GM23338 (cell line): Measurements from ENCODE around the gene CFAP74. TPM values are rescaled to one million over a fixed set of nuclear protein-coding genes. Genes with fewer than 3 reads are reported as not detected.

Experiments
- ATAC-seq: fragments of 200-7000 bp; cut with Tn5 transposase; 3 replicates; pipeline ENCODE4 v1.9.1; 2020
- DNase-seq: peaks from one replicate; pipeline ENCODE4 v3.0.0-alpha.2; 2015; ENCODE audit warnings: low spot score
- H2AFZ ChIP-seq: fragments of 200-600 bp; sonication (generic); 2 replicates; pipeline ENCODE4 v1.8.0; 2016; ENCODE audit warnings: antibody characterized with exemption, mild to moderate bottlenecking, moderate library complexity
- H3F3A ChIP-seq: fragments of 200-600 bp; sonication (generic); replicated peaks from 2 replicates; pipeline ENCODE4 v1.8.0; 2017; ENCODE audit warnings: antibody characterized with exemption, mixed run types, low read depth
- H3K27ac ChIP-seq: fragments of 200-600 bp; sonication (generic); 2 replicates; pipeline ENCODE4 v1.6.1; 2016; ENCODE audit warnings: low read depth
- H3K27me3 ChIP-seq: fragments of 200-600 bp; sonication (generic); 2 replicates; pipeline ENCODE4 v1.8.0; 2016; ENCODE audit warnings: mild to moderate bottlenecking, mixed run types, moderate library complexity; ENCODE audit not compliant: insufficient read depth
- H3K36me3 ChIP-seq: fragments of 200-600 bp; sonication (generic); 2 replicates; pipeline ENCODE4 v1.8.0; 2016; ENCODE audit warnings: mild to moderate bottlenecking; ENCODE audit not compliant: insufficient read depth
- H3K4me1 ChIP-seq: fragments of 200-600 bp; sonication (generic); 2 replicates; pipeline ENCODE4 v1.8.0; 2016; ENCODE audit warnings: mild to moderate bottlenecking, moderate library complexity; ENCODE audit not compliant: insufficient read depth
- H3K4me2 ChIP-seq: fragments of 200-600 bp; sonication (generic); 2 replicates; pipeline ENCODE4 v1.7.1; 2017; ENCODE audit warnings: mixed run types
- H3K4me3 ChIP-seq: fragments of 200-600 bp; sonication (generic); 2 replicates; pipeline ENCODE4 v1.6.1; 2016; ENCODE audit warnings: mixed run types
- H3K79me2 ChIP-seq: fragments of 200-600 bp; sonication (generic); replicated peaks from 2 replicates; pipeline ENCODE4 v1.8.0; 2017; ENCODE audit warnings: mild to moderate bottlenecking; ENCODE audit not compliant: insufficient read depth
- H3K9me2 ChIP-seq: fragments of 200-600 bp; sonication (generic); 2 replicates; pipeline ENCODE4 v1.8.0; 2017; ENCODE audit not compliant: insufficient read depth
- H4K20me1 ChIP-seq: fragments of 200-600 bp; sonication (generic); replicated peaks from 2 replicates; pipeline ENCODE4 v1.8.0; 2017; ENCODE audit warnings: mild to moderate bottlenecking; ENCODE audit not compliant: insufficient read depth
- H3K27ac Mint-ChIP-seq: 2 replicates; pipeline ENCODE4 v1.8.0; 2020; ENCODE audit warnings: inconsistent platforms, mild to moderate bottlenecking, moderate library complexity, mixed read lengths
- H3K27me3 Mint-ChIP-seq: 3 replicates; pipeline ENCODE4 v1.8.0; 2022; ENCODE audit warnings: low read depth, mild to moderate bottlenecking, moderate library complexity, mixed read lengths, inconsistent platforms; ENCODE audit not compliant: insufficient read depth, poor library complexity
- H3K36me3 Mint-ChIP-seq: 3 replicates; pipeline ENCODE4 v1.8.0; 2021; ENCODE audit warnings: low read depth, mild to moderate bottlenecking, inconsistent platforms, moderate library complexity, mixed read lengths
- H3K4me1 Mint-ChIP-seq: 3 replicates; pipeline ENCODE4 v1.8.0; 2020; ENCODE audit warnings: mild to moderate bottlenecking, inconsistent platforms, mixed read lengths
- H3K4me3 Mint-ChIP-seq: 3 replicates; pipeline ENCODE4 v1.8.0; 2021; ENCODE audit warnings: moderate library complexity, mild to moderate bottlenecking, inconsistent platforms, mixed read lengths
- H3K9me3 Mint-ChIP-seq: 3 replicates; pipeline ENCODE4 v1.8.0; 2020; ENCODE audit warnings: moderate library complexity, mild to moderate bottlenecking, inconsistent platforms, mixed read lengths
- CTCF ChIP-seq, 2 experiments: fragments of 200-600 bp in 1 of 2; sonication (generic) in 1 of 2; conservative IDR thresholded peaks; 2 replicates each; pipeline versions ENCODE4 v1.5.1 to v1.6.1; 2016 to 2017; ENCODE audit warnings: antibody characterized with exemption in 2 of 2, low read depth in 2 of 2, mild to moderate bottlenecking in 2 of 2, moderate library complexity in 1 of 2
- ETS1 ChIP-seq: IDR thresholded peaks from 2 replicates; pipeline ENCODE4 v1.6.1; 2016; ENCODE audit warnings: antibody characterized with exemption
- EZH2 ChIP-seq: fragments of 200-600 bp; sonication (generic); IDR thresholded peaks from one replicate; pipeline ENCODE4 v1.8.0; 2017; ENCODE audit warnings: antibody characterized with exemption, mild to moderate bottlenecking, low read depth; ENCODE audit not compliant: unreplicated experiment
- EZH2phosphoT487 ChIP-seq: fragments of 200-600 bp; sonication (generic); IDR thresholded peaks from one replicate; pipeline ENCODE4 v1.8.1; 2018; ENCODE audit warnings: antibody characterized with exemption; ENCODE audit not compliant: unreplicated experiment
- JUNB ChIP-seq: IDR thresholded peaks from one replicate; pipeline ENCODE4 v1.6.1; 2016; ENCODE audit warnings: antibody characterized with exemption; ENCODE audit not compliant: unreplicated experiment
- POLR2AphosphoS5 ChIP-seq: IDR thresholded peaks from 2 replicates; pipeline ENCODE4 v1.6.1; 2016; ENCODE audit warnings: antibody characterized with exemption, low read depth
- REST ChIP-seq: IDR thresholded peaks from one replicate; pipeline ENCODE4 v1.6.1; 2018; ENCODE audit warnings: antibody characterized with exemption; ENCODE audit not compliant: unreplicated experiment
- ZNF331 ChIP-seq: fragments of 250-450 bp; sonication (Bioruptor Pico); IDR thresholded peaks from 2 replicates; pipeline ENCODE4 v1.5.0; 2020; ENCODE audit warnings: low read depth, mild to moderate bottlenecking, moderate library complexity
- long read RNA-seq: library from polyadenylated mRNA; unstranded; transcript quantifications from one replicate; pipeline ENCODE4 v2.0.0, GENCODE V29; 2020; ENCODE audit not compliant: unreplicated experiment
- polyA plus RNA-seq: library from polyadenylated mRNA; unstranded; fragments of >200 nt; fragmentation: Nextera tagmentation; extraction: Ambion mirVana; gene quantifications from 2 replicates; pipeline ENCODE4 v1.2.1, GENCODE V29; 2016
- total RNA-seq: library from RNA; depleted of rRNA; stranded (reverse); fragments of >200 nt; shearing (Covaris generic); gene quantifications from 2 replicates; pipeline ENCODE4 v1.2.3, GENCODE V29; 2014; rRNA removed

The CFAP74 gene
- 0.16 TPM in 1 of 2 replicates, not detected in the other for total RNA-seq
- polyA plus RNA-seq, result 0.21 and 0.24 TPM in 2 replicates
- long read RNA-seq, result 0 reads

- Histone ChIP-seq H3F3A (0 out of 2 replicates have a peak, but pooled peaks cover 4% of the 10 kb centered on the region), H4K20me1 (no peaks in the 10 kb centered on the region), H3K4me2 (peak within 1 kb of the TSS; percentile 86), H3K4me3 (peak within 1 kb of the TSS; percentile 64), H3K4me1 (peaks cover 10% of the 10 kb centered on the region), H3K9me2 (no peaks in the 10 kb centered on the region), H2AFZ (peak within 1 kb of the TSS; percentile 99), H3K36me3 (no peaks in the 10 kb centered on the region), H3K27me3 (peaks cover 6% of the 10 kb centered on the region; the same call in 1 of the 2 replicates), H3K79me2 (no peaks in the 10 kb centered on the region), H3K27ac (no peak within 1 kb of the TSS)
- DNase-seq, result peak; percentile 93
- peaks cover 11% of the 10 kb centered on the region for H3K27me3 Mint-ChIP-seq
- H3K4me1 Mint-ChIP-seq, result peaks cover 5% of the 10 kb centered on the region; the same call in 2 of the 3 replicates
- no peaks in the 10 kb centered on the region; the same call in 2 of the 3 replicates for H3K36me3 Mint-ChIP-seq
- ATAC-seq, result peak; percentile 96
- TF ChIP-seq REST (no peak), POLR2AphosphoS5 (peak; percentile 38; the same call in 1 of the 2 replicates)
- peak within 1 kb of the TSS; percentile 67 for H3K4me3 Mint-ChIP-seq
- H3K9me3 Mint-ChIP-seq, result no peaks in the 10 kb centered on the region
- no peak within 1 kb of the TSS for H3K27ac Mint-ChIP-seq
Observed at GRCh38 chr1:2003541-2004131, at the start of gene CFAP74. Gene CFAP74, minus strand, starts transcription at chr1:2003786. Its CDS starts 12,830 bp downstream, at chr1:1990956.

GRCh38 chr1:2053217-2053616 is 49.6 kb upstream of the CFAP74 start:
- H4K20me1 ChIP-seq, result peaks cover 25% of the 10 kb centered on the region
- H3K9me3 Mint-ChIP-seq, result no peaks in the 10 kb centered on the region; the same call in 2 of the 3 replicates
- H3K36me3 ChIP-seq, result no peaks in the 10 kb centered on the region
- ATAC-seq (no peak), DNase-seq (no peak)
- peaks cover 10% of the 10 kb centered on the region; the same call in 1 of the 2 replicates for H3K4me1 ChIP-seq
- H3K4me3 Mint-ChIP-seq, result no peak overlapping the region
- peaks cover 18% of the 10 kb centered on the region for H3K36me3 Mint-ChIP-seq
- H3K4me1 Mint-ChIP-seq, result peaks cover 14% of the 10 kb centered on the region
- H2AFZ ChIP-seq, result no peak overlapping the region
- H3K27ac ChIP-seq, result no peak overlapping the region
- H3K27ac Mint-ChIP-seq, result no peak overlapping the region
- peaks cover 13% of the 10 kb centered on the region for H3K27me3 Mint-ChIP-seq
- H3K79me2 ChIP-seq, result peaks cover 40% of the 10 kb centered on the region
- no peak overlapping the region for H3K4me2 ChIP-seq
- no peaks in the 10 kb centered on the region for H3K27me3 ChIP-seq
- no peak overlapping the region for H3K4me3 ChIP-seq
- peaks cover 13% of the 10 kb centered on the region for H3F3A ChIP-seq
- H3K9me2 ChIP-seq, result no peaks in the 10 kb centered on the region
- no peak for TF ChIP-seq ETS1
- TF ChIP-seq JUNB, result no peak
- TF ChIP-seq EZH2phosphoT487, result no peak
- no peak for TF ChIP-seq CTCF (conservative IDR thresholded peaks at IDR 0.05; ENCODE audit: low read depth in 2 of 2)
- TF ChIP-seq REST, result no peak
- TF ChIP-seq ZNF331, result no peak
- TF ChIP-seq POLR2AphosphoS5, result no peak
- no peak for TF ChIP-seq EZH2
